SU-DHL-6 (cell line): ENCODE results near the gene SLC47A2.

Source experiments
- H2AFZ ChIP-seq: fragments of 200-600 bp; sonication (generic); 2 replicates; pipeline ENCODE4 v1.6.1; 2014; ENCODE audit warnings: low read depth, mild to moderate bottlenecking, moderate library complexity, mixed read lengths, antibody characterized with exemption, low read length; ENCODE audit not compliant: severe bottlenecking
- H3F3A ChIP-seq: fragments of 200-600 bp; shearing (Covaris generic); 2 replicates; pipeline ENCODE4 v1.6.0; 2016; ENCODE audit warnings: antibody characterized with exemption, mild to moderate bottlenecking; ENCODE audit not compliant: insufficient read depth
- H3K27ac ChIP-seq: fragments of 200-600 bp; sonication (generic); 2 replicates; pipeline ENCODE4 v1.5.1; 2016; ENCODE audit warnings: low read depth, mild to moderate bottlenecking, low read length, moderate library complexity, mixed read lengths
- H3K27me3 ChIP-seq: fragments of 200-600 bp; sonication (generic), shearing (Covaris generic); 2 replicates; pipeline ENCODE4 v1.6.0; 2014; ENCODE audit warnings: mild to moderate bottlenecking, low read length
- H3K36me3 ChIP-seq: fragments of 200-600 bp; sonication (generic); 2 replicates; pipeline ENCODE4 v1.6.1; 2014; ENCODE audit warnings: mild to moderate bottlenecking, low read length, mixed read lengths
- H3K4me2 ChIP-seq: fragments of 300-600, 200-600 bp; shearing (Covaris generic), sonication (generic); 2 replicates; pipeline ENCODE4 v1.6.0; 2014; ENCODE audit warnings: low read length, low read depth, mild to moderate bottlenecking; ENCODE audit not compliant: poor library complexity, severe bottlenecking
- H3K4me3 ChIP-seq: fragments of 200-600 bp; sonication (generic); 2 replicates; pipeline ENCODE4 v1.5.1; 2014; ENCODE audit warnings: antibody characterized with exemption, low read length, mild to moderate bottlenecking, mixed read lengths; ENCODE audit not compliant: insufficient read depth, poor library complexity, severe bottlenecking
- H3K79me2 ChIP-seq: fragments of 200-600 bp; sonication (generic); 2 replicates; pipeline ENCODE4 v1.6.1; 2014; ENCODE audit warnings: mild to moderate bottlenecking, low read length, moderate library complexity; ENCODE audit not compliant: insufficient read depth
- H3K9ac ChIP-seq: fragments of 200-600 bp; sonication (generic); 2 replicates; pipeline ENCODE4 v1.7.0; 2014; ENCODE audit warnings: mild to moderate bottlenecking, low read length
- H3K9me2 ChIP-seq: fragments of 200-600 bp; sonication (generic); replicated peaks from 2 replicates; pipeline ENCODE4 v1.6.1; 2014; ENCODE audit warnings: low read length; ENCODE audit not compliant: insufficient read depth
- H3K9me3 ChIP-seq: fragments of 200-600 bp; sonication (generic); 2 replicates; pipeline ENCODE4 v1.6.1; 2014; ENCODE audit warnings: low read length, mixed read lengths; ENCODE audit not compliant: insufficient read depth
- H4K20me1 ChIP-seq: fragments of 200-600 bp; sonication (generic); 2 replicates; pipeline ENCODE4 v1.6.1; 2014; ENCODE audit warnings: low read depth, mild to moderate bottlenecking, antibody characterized with exemption, low read length, moderate library complexity, mixed read lengths
- CTCF ChIP-seq: fragments of 200-600 bp; sonication (generic); IDR thresholded peaks from one replicate; pipeline ENCODE4 v1.5.1; 2017; ENCODE audit warnings: antibody characterized with exemption, mild to moderate bottlenecking, low read length, moderate library complexity; ENCODE audit not compliant: insufficient read depth, poor library complexity, severe bottlenecking
- EZH2phosphoT487 ChIP-seq: fragments of 200-600 bp; sonication (generic), shearing (Covaris generic); conservative IDR thresholded peaks from 2 replicates; pipeline ENCODE4 v1.6.1; 2018; ENCODE audit warnings: mild to moderate bottlenecking, antibody characterized with exemption, low read length, moderate library complexity, mixed read lengths

Gene SLC47A2

GRCh38 chr17:19717031-19717360 is 612 bp upstream of the SLC47A2 start:
- Histone ChIP-seq H3K36me3 (no peaks in the 10 kb centered on the region), H3K27ac (no peak overlapping the region), H3K79me2 (no peaks in the 10 kb centered on the region), H3F3A (no peaks in the 10 kb centered on the region), H3K9ac (no peak overlapping the region), H3K4me2 (no peak overlapping the region), H2AFZ (no peak overlapping the region), H3K9me2 (no peaks in the 10 kb centered on the region), H4K20me1 (no peaks in the 10 kb centered on the region), H3K4me3 (no peak overlapping the region), H3K27me3 (no peaks in the 10 kb centered on the region), H3K9me3 (no peaks in the 10 kb centered on the region)
- no peak for TF ChIP-seq CTCF
- no peak for TF ChIP-seq EZH2phosphoT487

GRCh38 chr17:19714542-19715411 is 1.6 kb downstream of the SLC47A2 start:
- Histone ChIP-seq H3K27me3 (no peaks in the 10 kb centered on the region), H4K20me1 (no peaks in the 10 kb centered on the region), H3K9me3 (no peaks in the 10 kb centered on the region), H3K79me2 (no peaks in the 10 kb centered on the region), H3K27ac (no peak overlapping the region), H3K9me2 (no peaks in the 10 kb centered on the region), H3K9ac (no peak overlapping the region), H3K36me3 (no peaks in the 10 kb centered on the region), H2AFZ (no peak overlapping the region), H3F3A (no peaks in the 10 kb centered on the region), H3K4me2 (no peak overlapping the region), H3K4me3 (no peak overlapping the region)
- TF ChIP-seq EZH2phosphoT487 = no peak

- TF ChIP-seq CTCF = no peak
- no peak for TF ChIP-seq EZH2phosphoT487
- H3K27me3 ChIP-seq = no peaks in the 10 kb centered on the region
- H3K9ac ChIP-seq = no peak overlapping the region
- no peaks in the 10 kb centered on the region for H3F3A ChIP-seq
- H3K9me3 ChIP-seq = no peaks in the 10 kb centered on the region
- no peaks in the 10 kb centered on the region for H3K9me2 ChIP-seq
- H3K4me3 ChIP-seq = no peak overlapping the region
- H3K27ac ChIP-seq = no peak overlapping the region
- H3K4me2 ChIP-seq = no peak overlapping the region
- no peak overlapping the region for H2AFZ ChIP-seq
- H3K36me3 ChIP-seq = no peaks in the 10 kb centered on the region
- no peaks in the 10 kb centered on the region for H4K20me1 ChIP-seq
- no peaks in the 10 kb centered on the region for H3K79me2 ChIP-seq
Observed at GRCh38 chr17:19713901-19714361, 2.5 kb downstream of the SLC47A2 start.

GRCh38 chr17:19713462-19713861 is 2.9 kb downstream of the SLC47A2 start:
- Histone ChIP-seq H3K9ac (no peak overlapping the region), H3K27me3 (no peaks in the 10 kb centered on the region), H2AFZ (no peak overlapping the region), H3F3A (no peaks in the 10 kb centered on the region), H3K36me3 (no peaks in the 10 kb centered on the region), H3K4me2 (no peak overlapping the region), H3K27ac (no peak overlapping the region), H3K4me3 (no peak overlapping the region), H4K20me1 (no peaks in the 10 kb centered on the region), H3K9me3 (no peaks in the 10 kb centered on the region), H3K9me2 (no peaks in the 10 kb centered on the region), H3K79me2 (no peaks in the 10 kb centered on the region)
- no peak for TF ChIP-seq EZH2phosphoT487
- no peak for TF ChIP-seq CTCF
